Astrocyte of the cerebellum (primary cell): ENCODE data around the gene TMEM234.
A peak's percentile ranks its signal among the peaks of the same experiment; 100 is the strongest.

Source experiments
- DNase-seq: peaks from one replicate; pipeline ENCODE4 v3.0.0-alpha.2; 2011; ENCODE audit warnings: low read depth
- H3K4me3 ChIP-seq: 2 replicates; pipeline ENCODE4 v1.5.1; 2011; ENCODE audit warnings: mild to moderate bottlenecking, low read depth, low read length, moderate library complexity
- in situ Hi-C: cut with HindIII; loops from 2 replicates; pipeline ENCODE4 v1.10.0; 2017; ENCODE audit warnings: low sequenced_read_pairs
- TF ChIP-seq, protein P1 (sequence below): IDR thresholded peaks from 2 replicates; pipeline ENCODE4 v1.5.1; 2012; ENCODE audit warnings: low read length, low read depth, moderate library complexity, mild to moderate bottlenecking; ENCODE audit errors: missing control alignments

TMEM234 gene

GRCh38 chr1:32223683-32224082, 1.5 kb upstream of the TMEM234 start:
- no peak overlapping the region for H3K4me3 ChIP-seq
- in situ Hi-C loops, result no loop called here
- no peak for DNase-seq
- TF ChIP-seq, protein P1, sequence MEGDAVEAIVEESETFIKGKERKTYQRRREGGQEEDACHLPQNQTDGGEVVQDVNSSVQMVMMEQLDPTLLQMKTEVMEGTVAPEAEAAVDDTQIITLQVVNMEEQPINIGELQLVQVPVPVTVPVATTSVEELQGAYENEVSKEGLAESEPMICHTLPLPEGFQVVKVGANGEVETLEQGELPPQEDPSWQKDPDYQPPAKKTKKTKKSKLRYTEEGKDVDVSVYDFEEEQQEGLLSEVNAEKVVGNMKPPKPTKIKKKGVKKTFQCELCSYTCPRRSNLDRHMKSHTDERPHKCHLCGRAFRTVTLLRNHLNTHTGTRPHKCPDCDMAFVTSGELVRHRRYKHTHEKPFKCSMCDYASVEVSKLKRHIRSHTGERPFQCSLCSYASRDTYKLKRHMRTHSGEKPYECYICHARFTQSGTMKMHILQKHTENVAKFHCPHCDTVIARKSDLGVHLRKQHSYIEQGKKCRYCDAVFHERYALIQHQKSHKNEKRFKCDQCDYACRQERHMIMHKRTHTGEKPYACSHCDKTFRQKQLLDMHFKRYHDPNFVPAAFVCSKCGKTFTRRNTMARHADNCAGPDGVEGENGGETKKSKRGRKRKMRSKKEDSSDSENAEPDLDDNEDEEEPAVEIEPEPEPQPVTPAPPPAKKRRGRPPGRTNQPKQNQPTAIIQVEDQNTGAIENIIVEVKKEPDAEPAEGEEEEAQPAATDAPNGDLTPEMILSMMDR, result no peak

- DNase-seq, result no peak
- in situ Hi-C loops, result no loop called here
- TF ChIP-seq, protein P1, result no peak
Observed at GRCh38 chr1:32221581-32221979, 573 bp downstream of the TMEM234 start.

DNA sequence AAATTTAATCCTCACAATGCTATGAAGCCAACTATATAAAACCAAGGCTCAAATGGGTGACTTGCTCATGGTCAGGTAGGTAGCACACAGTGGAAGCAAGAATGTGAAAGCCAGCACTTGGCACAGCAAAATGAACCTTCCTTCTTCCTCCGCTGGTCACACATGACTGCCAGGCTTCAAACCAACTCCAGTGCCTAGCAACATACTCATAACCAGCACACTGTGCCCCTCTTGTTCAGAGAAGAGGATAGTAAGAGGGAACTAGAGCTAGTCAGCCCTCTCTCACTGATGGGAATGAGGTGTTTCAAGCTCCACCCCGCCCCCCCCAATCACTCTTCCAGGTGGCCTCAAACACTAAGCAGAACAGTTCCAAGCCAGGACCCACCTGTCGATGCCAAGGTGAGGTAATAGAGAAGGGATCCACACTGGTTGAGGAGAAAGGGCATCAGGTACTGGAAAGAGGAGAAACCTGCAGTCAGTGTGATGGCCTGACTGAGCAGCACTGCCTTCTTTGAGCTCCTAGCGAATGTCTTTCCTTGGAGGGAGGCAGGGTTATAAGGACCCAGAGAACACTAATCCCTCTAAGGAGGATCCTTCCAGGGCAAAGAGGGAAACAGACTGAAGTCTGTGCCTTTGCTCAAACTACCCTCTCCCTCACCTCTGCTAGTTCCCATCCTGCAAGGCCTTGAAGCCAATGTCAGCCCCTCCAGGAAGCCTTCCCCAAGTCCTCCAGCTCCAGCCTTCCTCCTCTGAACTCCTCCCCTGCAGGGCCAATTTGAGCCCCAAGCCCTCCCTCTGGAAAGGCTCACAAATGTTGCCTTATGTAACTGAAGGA, 1.2 kb downstream of the TMEM234 start:
- TF ChIP-seq, protein P1, result no peak
- in situ Hi-C loops, result no loop called here
- no peak for DNase-seq
- peak overlapping the region; percentile 98 for H3K4me3 ChIP-seq

More at GRCh38 chr1:32221581-32221979, 573 bp downstream of the TMEM234 start:
- H3K4me3 ChIP-seq, result peak overlapping the region; percentile 98

DNA sequence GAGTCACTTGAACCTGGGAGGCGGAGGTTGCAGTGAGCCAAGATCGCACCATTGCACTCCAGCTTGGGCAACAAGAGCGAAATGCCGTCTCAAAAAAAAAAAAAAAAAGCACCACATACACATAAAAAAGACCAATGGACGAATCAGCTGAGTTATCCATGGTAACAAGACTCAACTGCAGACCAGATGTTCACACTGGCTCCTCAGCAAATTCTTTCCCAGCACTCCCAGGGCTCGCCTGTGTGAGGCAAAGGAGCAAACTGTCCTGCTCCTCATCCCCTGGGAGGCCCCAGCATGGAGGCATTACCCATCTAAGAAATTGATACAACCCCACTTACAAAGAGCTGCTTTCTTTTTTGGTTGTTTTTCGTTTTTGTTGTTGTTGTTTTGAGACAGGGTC, 3.1 kb downstream of the TMEM234 start:
- no peak for DNase-seq
- TF ChIP-seq, protein P1, result no peak
- no peak overlapping the region for H3K4me3 ChIP-seq
- in situ Hi-C loops, result no loop called here

GRCh38 chr1:32216566-32216965, 5.6 kb downstream of the TMEM234 start:
- no peak for DNase-seq
- H3K4me3 ChIP-seq, result no peak overlapping the region
- in situ Hi-C loops, result no loop called here
- TF ChIP-seq, protein P1, result no peak

GRCh38 chr1:32215629-32216480, 6.3 kb downstream of the TMEM234 start:
- TF ChIP-seq, protein P1, result peak; percentile 88
- DNase-seq, result no peak

More at GRCh38 chr1:32215629-32216480, 6.3 kb downstream of the TMEM234 start:
- H3K4me3 ChIP-seq, result no peak overlapping the region
- in situ Hi-C loops, result no loop called here
